ENCODE results near the gene SPC24. TPM values are rescaled to one million over a fixed set of nuclear protein-coding genes. Genes with fewer than 3 reads are reported as not detected.

SPC24 gene
- total and polyA plus RNA-seq, 8 donors, result 0.20 to 1.4 (median 0.55) TPM

DNA sequence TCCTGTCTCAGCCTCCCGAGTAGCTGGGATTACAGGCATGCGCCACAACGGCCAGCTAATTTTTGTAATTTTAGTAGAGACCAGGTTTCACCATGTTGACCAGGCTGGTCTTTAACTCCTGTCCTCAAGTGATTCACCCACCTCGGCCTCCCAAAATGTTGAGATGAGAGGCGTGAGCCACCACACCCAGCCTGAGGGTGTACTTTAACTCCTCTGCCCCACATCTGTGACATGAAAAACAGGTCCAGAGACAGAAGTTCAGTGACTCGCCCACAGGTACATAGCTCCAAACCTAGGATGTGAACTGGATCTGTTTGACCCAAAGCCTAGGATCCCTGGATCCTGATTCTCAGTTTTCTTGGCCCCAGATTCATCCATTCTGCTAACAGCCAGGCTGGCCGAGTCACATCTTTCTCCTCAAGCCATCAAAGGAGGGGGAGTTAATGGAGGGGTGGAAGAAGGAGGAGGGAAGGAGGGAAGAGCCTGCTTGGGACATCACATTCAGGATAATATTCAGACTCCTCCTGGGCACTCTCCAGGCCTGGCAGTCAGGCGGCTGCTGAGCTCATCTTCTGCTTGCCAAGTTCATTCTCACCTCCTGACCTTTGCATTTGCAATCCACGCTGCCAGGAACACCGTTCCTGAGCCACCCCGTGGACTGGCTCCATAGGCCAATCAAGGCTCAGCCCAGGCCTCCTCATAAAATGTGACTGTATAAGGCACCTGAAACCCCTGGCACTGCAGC lies 3.1 kb downstream of the SPC24 start:
- 53 to 55% methylated on average over 11 of the region's 11 CpGs for WGBS, 2 donors
- ATAC-seq (peak; percentile 31 to 57 (median 51)), FAIRE-seq (no peak), DNase-seq (peak; percentile 66 to 82 (median 75))
- H3K36me3 ChIP-seq, result no peaks in the 10 kb centered on the region
- no peaks in the 10 kb centered on the region for H3K27me3 ChIP-seq
- no peaks in the 10 kb centered on the region for H3K9me3 ChIP-seq
- H3K27ac ChIP-seq, result peak overlapping the region in 3 of 4 donors; percentile 31 to 75 (median 47)
- TF ChIP-seq, protein P1, sequence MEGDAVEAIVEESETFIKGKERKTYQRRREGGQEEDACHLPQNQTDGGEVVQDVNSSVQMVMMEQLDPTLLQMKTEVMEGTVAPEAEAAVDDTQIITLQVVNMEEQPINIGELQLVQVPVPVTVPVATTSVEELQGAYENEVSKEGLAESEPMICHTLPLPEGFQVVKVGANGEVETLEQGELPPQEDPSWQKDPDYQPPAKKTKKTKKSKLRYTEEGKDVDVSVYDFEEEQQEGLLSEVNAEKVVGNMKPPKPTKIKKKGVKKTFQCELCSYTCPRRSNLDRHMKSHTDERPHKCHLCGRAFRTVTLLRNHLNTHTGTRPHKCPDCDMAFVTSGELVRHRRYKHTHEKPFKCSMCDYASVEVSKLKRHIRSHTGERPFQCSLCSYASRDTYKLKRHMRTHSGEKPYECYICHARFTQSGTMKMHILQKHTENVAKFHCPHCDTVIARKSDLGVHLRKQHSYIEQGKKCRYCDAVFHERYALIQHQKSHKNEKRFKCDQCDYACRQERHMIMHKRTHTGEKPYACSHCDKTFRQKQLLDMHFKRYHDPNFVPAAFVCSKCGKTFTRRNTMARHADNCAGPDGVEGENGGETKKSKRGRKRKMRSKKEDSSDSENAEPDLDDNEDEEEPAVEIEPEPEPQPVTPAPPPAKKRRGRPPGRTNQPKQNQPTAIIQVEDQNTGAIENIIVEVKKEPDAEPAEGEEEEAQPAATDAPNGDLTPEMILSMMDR (IDR thresholded peaks at IDR 0.05), result no peak
- peaks cover 0 to 26% (median 22%) of the 10 kb centered on the region in 3 donors for H3K4me1 ChIP-seq
- intact Hi-C loops (cut with DNase I), result no loop called here
- H3K4me3 ChIP-seq, result no peak overlapping the region

DNA sequence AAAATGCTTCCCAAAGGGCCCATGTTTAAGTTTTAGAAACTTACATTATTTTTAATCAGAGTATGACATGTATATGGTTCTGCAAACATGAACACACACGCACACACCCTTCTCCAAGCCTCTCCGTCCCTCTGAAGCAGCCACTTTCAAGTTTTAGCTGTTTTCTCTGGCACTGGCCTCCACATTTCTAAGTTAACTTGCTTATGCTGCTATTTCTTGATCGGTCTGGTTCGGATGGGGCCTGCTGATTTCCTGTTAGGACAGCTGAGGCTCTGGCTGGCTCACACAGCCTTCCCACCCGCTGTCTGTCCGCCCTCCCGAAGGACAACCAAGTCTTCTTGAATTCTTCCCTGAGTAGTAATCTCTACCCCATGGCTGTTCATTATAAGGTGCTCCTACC lies 4.4 kb downstream of the SPC24 start:
- H3K4me1 ChIP-seq, result peaks cover 0 to 17% (median 10%) of the 10 kb centered on the region in 3 donors
- no peak for ATAC-seq
- intact Hi-C loops (cut with DNase I), result no loop called here
- no peak for DNase-seq
- H3K9me3 ChIP-seq, result no peaks in the 10 kb centered on the region
- no peaks in the 10 kb centered on the region for H3K36me3 ChIP-seq
- no peak for FAIRE-seq
- H3K4me3 ChIP-seq, result no peak overlapping the region
- H3K27me3 ChIP-seq, result no peaks in the 10 kb centered on the region
- TF ChIP-seq, protein P1 (IDR thresholded peaks at IDR 0.05), result no peak
- 85 to 87% methylated on average over 7 of the region's 7 CpGs for WGBS, 2 donors
- no peak overlapping the region for H3K27ac ChIP-seq

DNA sequence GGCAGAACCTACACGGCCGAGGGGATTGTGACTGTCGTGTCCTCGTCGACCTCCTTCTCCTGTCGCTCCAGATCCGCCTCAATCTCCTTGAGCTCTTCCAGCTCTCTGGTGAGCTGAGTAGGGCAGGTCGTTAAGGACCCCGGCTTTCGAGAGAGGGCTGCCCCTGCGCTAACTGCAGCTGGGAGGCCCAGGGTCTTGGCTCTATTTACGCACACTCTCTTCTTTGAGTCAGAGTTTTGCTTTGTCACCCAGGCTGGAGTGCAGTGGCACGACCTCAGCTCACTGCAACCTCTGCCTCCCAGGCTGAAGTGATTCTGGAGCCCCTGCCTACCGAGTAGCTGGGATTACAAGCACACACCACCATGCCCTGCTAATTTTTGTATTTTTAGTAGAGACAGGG lies 7.6 kb downstream of the SPC24 start:
- no peak overlapping the region for H3K4me3 ChIP-seq

DNA sequence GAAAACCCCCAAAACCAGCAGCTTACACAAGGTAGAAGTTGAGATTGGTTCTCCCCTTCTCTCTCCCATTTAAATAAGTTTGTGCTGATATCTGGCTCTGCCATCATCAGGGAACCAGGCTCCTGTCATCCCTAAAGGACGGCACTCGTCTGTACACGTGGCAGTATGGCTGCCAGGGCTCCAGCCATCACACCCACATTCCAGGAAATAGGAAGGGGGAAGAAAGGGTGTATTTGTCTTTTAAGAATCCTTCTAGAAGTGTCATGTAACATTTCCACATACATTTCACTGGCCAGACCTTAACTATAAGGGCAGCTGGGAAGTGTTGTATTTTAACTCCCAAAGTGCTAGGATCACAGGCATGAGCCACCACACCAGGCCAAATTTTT lies 10.1 kb downstream of the SPC24 start:
- no peaks in the 10 kb centered on the region for H3K27me3 ChIP-seq
- no peaks in the 10 kb centered on the region for H3K36me3 ChIP-seq
- H3K9me3 ChIP-seq, result no peaks in the 10 kb centered on the region
- FAIRE-seq (no peak), ATAC-seq (no peak), DNase-seq (no peak)
- 95 to 99% methylated on average over 3 of the region's 3 CpGs for WGBS, 2 donors
- H3K4me1 ChIP-seq, result peaks cover 4 to 12% (median 5%) of the 10 kb centered on the region in 3 donors
- intact Hi-C loops (cut with DNase I), result no loop called here
- no peak overlapping the region for H3K4me3 ChIP-seq
- H3K27ac ChIP-seq, result no peak overlapping the region
- TF ChIP-seq, protein P1 (IDR thresholded peaks at IDR 0.05), result no peak

More for the DNA sequence above, 7.6 kb downstream of the SPC24 start:
- Histone ChIP-seq H3K27me3 (no peaks in the 10 kb centered on the region), H3K27ac (no peak overlapping the region), H3K9me3 (no peaks in the 10 kb centered on the region), H3K4me1 (peaks cover 0 to 10% (median 6%) of the 10 kb centered on the region in 3 donors), H3K36me3 (no peaks in the 10 kb centered on the region)
- intact Hi-C loops (cut with DNase I), result no loop called here
- DNase-seq (no peak), FAIRE-seq (no peak), ATAC-seq (no peak)
- TF ChIP-seq, protein P1 (IDR thresholded peaks at IDR 0.05), result no peak
- 91 to 94% methylated on average over 14 of the region's 14 CpGs for WGBS, 2 donors

All from pancreas (tissue), 10 donors.